WTC11 (cell line): ENCODE results near the gene NPIPB8.

ENCODE experiments used
- CTCF ChIP-seq: fragments of 200-600 bp; IDR thresholded peaks from 2 replicates; pipeline ENCODE4 v1.8.0; 2022; ENCODE audit warnings: antibody characterized with exemption
- ELF4 ChIP-seq: sonication (generic); formaldehyde crosslinking; IDR thresholded peaks from 2 replicates; pipeline ENCODE4 v1.8.1; 2022; ENCODE audit warnings: low read depth, mild to moderate bottlenecking, moderate library complexity, missing genetic modification reagents
- ETV6 ChIP-seq: sonication (generic); formaldehyde crosslinking; IDR thresholded peaks from 2 replicates; pipeline ENCODE4 v1.8.1; 2022; ENCODE audit warnings: mild to moderate bottlenecking, missing genetic modification reagents

GRCh38 chr16:28592979-28593553 is 44.8 kb upstream of the NPIPB8 start:
- TF ChIP-seq ELF4 (no peak), ETV6 (CRISPR knock-in tag) (no peak), CTCF (no peak)
